HepG2 (cell line): ENCODE results near the gene PDLIM7. TPM values are rescaled to one million over a fixed set of nuclear protein-coding genes. Genes with fewer than 3 reads are reported as not detected.
A peak's percentile ranks its signal among the peaks of the same experiment; 100 is the strongest.

ENCODE experiments used
- AKAP8 ChIP-seq: sonication (generic); formaldehyde crosslinking; IDR thresholded peaks from 2 replicates; pipeline ENCODE4 v1.5.1; 2020; ENCODE audit warnings: mild to moderate bottlenecking, missing genetic modification reagents
- HMG20B ChIP-seq: conservative IDR thresholded peaks from 2 replicates; pipeline ENCODE4 v1.6.1; 2016; ENCODE audit warnings: missing genetic modification reagents, missing compliant biosample characterization
- HMGA1 ChIP-seq: sonication (generic); formaldehyde crosslinking; conservative IDR thresholded peaks from 2 replicates; pipeline ENCODE4 v1.4.0; 2020; ENCODE audit warnings: missing genetic modification reagents
- HNRNPL ChIP-seq: fragments of 200-400 bp; formaldehyde crosslinking; IDR thresholded peaks from 2 replicates; pipeline ENCODE4 v1.6.1; 2017; ENCODE audit warnings: mild to moderate bottlenecking, low read depth, low read length
- KAT8 ChIP-seq: IDR thresholded peaks from 2 replicates; pipeline ENCODE4 v1.6.1; 2016; ENCODE audit warnings: missing genetic modification reagents, missing compliant biosample characterization
- MIER3 ChIP-seq: IDR thresholded peaks from 2 replicates; pipeline ENCODE4 v1.6.1; 2016; ENCODE audit warnings: missing compliant biosample characterization, borderline replicate concordance
- MTF2 ChIP-seq: sonication (generic); formaldehyde crosslinking; IDR thresholded peaks from 2 replicates; pipeline ENCODE4 v1.5.0; 2020; ENCODE audit warnings: missing genetic modification reagents, borderline replicate concordance
- PHF21A ChIP-seq: sonication (generic); formaldehyde crosslinking; IDR thresholded peaks from 2 replicates; pipeline ENCODE4 v1.5.0; 2020; ENCODE audit warnings: mild to moderate bottlenecking, missing genetic modification reagents
- POLR2G ChIP-seq: fragments of 200-400 bp; formaldehyde crosslinking; IDR thresholded peaks from 2 replicates; pipeline ENCODE4 v1.6.1; 2018; ENCODE audit warnings: mild to moderate bottlenecking, low read depth, low read length, moderate library complexity
- SMARCC2 ChIP-seq: fragments of 450-650 bp; IDR thresholded peaks from 2 replicates; pipeline ENCODE4 v1.6.1; 2017; ENCODE audit warnings: antibody characterized with exemption, mild to moderate bottlenecking
- SP1 ChIP-seq, 2 experiments: fragments of 450-650 bp in 1 of 2; sonication (generic) in 1 of 2; formaldehyde crosslinking in 1 of 2; IDR thresholded peaks; 2 replicates each; pipeline versions ENCODE4 v1.4.0 to v1.6.1; 2016 to 2020; ENCODE audit warnings: missing genetic modification reagents in 1 of 2
- THAP7 ChIP-seq: sonication (generic); formaldehyde crosslinking; IDR thresholded peaks from 2 replicates; pipeline ENCODE4 v1.8.1; 2023; ENCODE audit warnings: mild to moderate bottlenecking, missing genetic modification reagents
- ZNF251 ChIP-seq: sonication (generic); formaldehyde crosslinking; IDR thresholded peaks from 2 replicates; pipeline ENCODE4 v1.9.0; 2021; ENCODE audit warnings: mild to moderate bottlenecking, missing genetic modification reagents
- ZNF276 ChIP-seq: sonication (generic); formaldehyde crosslinking; IDR thresholded peaks from 2 replicates; pipeline ENCODE4 v1.4.0; 2020; ENCODE audit warnings: mild to moderate bottlenecking, low read depth, missing genetic modification reagents
- ZNF501 ChIP-seq: sonication (generic); formaldehyde crosslinking; IDR thresholded peaks from 2 replicates; pipeline ENCODE4 v1.5.1; 2020; ENCODE audit warnings: mild to moderate bottlenecking, moderate library complexity, missing genetic modification reagents
- ZNF607 ChIP-seq: sonication (generic); formaldehyde crosslinking; IDR thresholded peaks from 2 replicates; pipeline ENCODE4 v1.5.1; 2020; ENCODE audit warnings: missing genetic modification reagents, mild to moderate bottlenecking, borderline replicate concordance
- ZNF749 ChIP-seq: sonication (generic); formaldehyde crosslinking; IDR thresholded peaks from 2 replicates; pipeline ENCODE4 v1.8.0; 2022; ENCODE audit warnings: mild to moderate bottlenecking, missing genetic modification reagents, moderate library complexity, borderline replicate concordance
- ZNF766 ChIP-seq: sonication (generic); formaldehyde crosslinking; IDR thresholded peaks from 2 replicates; pipeline ENCODE4 v1.5.0; 2020; ENCODE audit warnings: missing genetic modification reagents, borderline replicate concordance
- polyA plus RNA-seq, 8 experiments: library from polyadenylated mRNA; depleted of rRNA in 3 of 8; stranded (reverse) in 7 of 8; unstranded in 1 of 8; fragments of >200 nt; fragmentation: Illumina TruSeq in 4 of 8; extraction: Trizol in 4 of 8; gene quantifications; 2 replicates each; pipeline versions ENCODE4 v1.2.1 to v1.2.3, GENCODE V29; 2011 to 2016; ENCODE audit warnings: low read depth in 4 of 8, missing spikeins in 1 of 8, mixed read lengths in 1 of 8; ENCODE audit not compliant: insufficient read depth in 1 of 8
- total RNA-seq, 5 experiments: library from RNA; depleted of rRNA; stranded (reverse); fragments of >200 nt; fragmentation: Illumina TruSeq; extraction: Trizol; gene quantifications; 2 replicates each; pipeline ENCODE4 v1.2.3, GENCODE V29; 2016; ENCODE audit warnings: low read depth in 1 of 5
- TF ChIP-seq, protein P1 (sequence below): sonication (generic); formaldehyde crosslinking; IDR thresholded peaks from 2 replicates; pipeline ENCODE4 v1.5.0; 2020; ENCODE audit warnings: mild to moderate bottlenecking, missing genetic modification reagents, borderline replicate concordance

PDLIM7 gene
- total and polyA plus RNA-seq, 2 of the 13 experiments (the other 11 are each of a cell fraction or from before 2014, with no cell fraction given) = 21.1 to 31.3 TPM

- peak; percentile 38; the same call in 1 of the 2 replicates for TF ChIP-seq POLR2G
- no peak for TF ChIP-seq MTF2 (CRISPR knock-in tag)
- 0 out of 2 replicates have a peak, but pooled peaks have one; percentile 44 for TF ChIP-seq HNRNPL
- TF ChIP-seq ZNF276 (CRISPR knock-in tag) = no peak
- peak; percentile 13; the same call in 1 of the 2 replicates for TF ChIP-seq AKAP8 (CRISPR knock-in tag)
- TF ChIP-seq KAT8 (CRISPR knock-in tag) = no peak
- no peak for TF ChIP-seq HMGA1 (CRISPR knock-in tag)
- TF ChIP-seq MIER3 (CRISPR knock-in tag) = no peak
- TF ChIP-seq ZNF749 (CRISPR knock-in tag) = no peak
- TF ChIP-seq, protein P1, sequence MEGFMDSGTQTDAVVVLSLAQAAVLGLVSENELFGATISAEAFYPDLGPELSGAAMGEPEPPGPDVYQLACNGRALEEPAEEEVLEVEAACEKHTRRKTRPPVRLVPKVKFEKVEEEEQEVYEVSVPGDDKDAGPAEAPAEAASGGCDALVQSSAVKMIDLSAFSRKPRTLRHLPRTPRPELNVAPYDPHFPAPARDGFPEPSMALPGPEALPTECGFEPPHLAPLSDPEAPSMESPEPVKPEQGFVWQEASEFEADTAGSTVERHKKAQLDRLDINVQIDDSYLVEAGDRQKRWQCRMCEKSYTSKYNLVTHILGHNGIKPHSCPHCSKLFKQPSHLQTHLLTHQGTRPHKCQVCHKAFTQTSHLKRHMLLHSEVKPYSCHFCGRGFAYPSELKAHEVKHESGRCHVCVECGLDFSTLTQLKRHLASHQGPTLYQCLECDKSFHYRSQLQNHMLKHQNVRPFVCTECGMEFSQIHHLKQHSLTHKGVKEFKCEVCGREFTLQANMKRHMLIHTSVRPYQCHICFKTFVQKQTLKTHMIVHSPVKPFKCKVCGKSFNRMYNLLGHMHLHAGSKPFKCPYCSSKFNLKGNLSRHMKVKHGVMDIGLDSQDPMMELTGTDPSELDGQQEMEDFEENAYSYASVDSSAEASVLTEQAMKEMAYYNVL = no peak
- no peak for TF ChIP-seq PHF21A (CRISPR knock-in tag)
- no peak for TF ChIP-seq SMARCC2
- TF ChIP-seq ZNF766 (CRISPR knock-in tag) = no peak
- TF ChIP-seq HMG20B (CRISPR knock-in tag) = no peak
- no peak for TF ChIP-seq ZNF251 (CRISPR knock-in tag)
- no peak for TF ChIP-seq ZNF501 (CRISPR knock-in tag)
- TF ChIP-seq THAP7 = no peak
- TF ChIP-seq ZNF607 (CRISPR knock-in tag) = no peak
- no peak for TF ChIP-seq SP1 (IDR thresholded peaks at IDR 0.05)
- TF ChIP-seq SP1 (CRISPR knock-in tag; IDR thresholded peaks at IDR 0.05) = no peak
Observed at GRCh38 chr5:177440990-177441780, 56.2 kb downstream of the PDLIM7 start (continued).
